Islet of Langerhans (tissue), 1 donor: ENCODE data around the gene SOAT1.

ENCODE experiments used
- FAIRE-seq: peaks from one replicate; lab custom pipeline; 2011; peaks lifted over from hg19 to GRCh38; lab: Jason Lieb, UNC

Gene SOAT1

DNA sequence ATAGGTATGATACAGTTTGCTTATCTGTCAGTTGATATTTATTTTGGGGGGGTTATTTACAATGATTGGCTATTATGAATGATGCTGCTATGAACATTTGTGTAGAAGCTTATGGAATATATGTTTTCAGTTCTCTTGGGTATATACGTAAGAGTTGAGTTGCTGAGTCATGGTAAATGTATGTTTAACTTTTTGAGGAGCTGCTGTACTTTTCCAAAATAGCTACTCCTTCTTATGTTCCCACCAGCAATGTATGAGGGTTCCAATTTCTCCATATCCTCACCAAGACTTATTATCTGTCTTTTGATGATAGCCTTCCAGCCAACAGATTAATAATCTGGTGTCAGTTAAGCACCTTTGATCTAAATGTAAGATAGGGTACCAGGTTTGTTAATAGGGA is 11.9 kb downstream of the SOAT1 start:
- FAIRE-seq = no peak

DNA sequence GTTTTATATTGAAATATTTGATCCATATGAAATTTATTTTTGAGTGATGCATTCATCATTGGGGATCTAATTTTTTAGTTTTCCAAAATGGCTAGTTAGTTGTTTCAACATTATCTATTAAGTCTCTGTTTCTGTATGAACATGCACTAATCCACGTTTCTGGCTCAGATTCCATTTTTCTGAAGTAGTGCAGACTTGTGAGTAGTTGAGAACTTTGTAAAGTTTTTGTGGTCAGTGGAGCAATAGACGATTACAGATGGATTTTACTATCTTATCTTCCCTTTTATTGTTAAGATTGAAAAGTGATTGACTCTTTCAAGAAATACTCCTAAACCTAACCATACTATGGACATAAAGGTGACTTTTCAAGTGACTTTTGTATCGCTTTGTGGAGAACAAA is 16.7 kb downstream of the SOAT1 start:
- no peak for FAIRE-seq

DNA sequence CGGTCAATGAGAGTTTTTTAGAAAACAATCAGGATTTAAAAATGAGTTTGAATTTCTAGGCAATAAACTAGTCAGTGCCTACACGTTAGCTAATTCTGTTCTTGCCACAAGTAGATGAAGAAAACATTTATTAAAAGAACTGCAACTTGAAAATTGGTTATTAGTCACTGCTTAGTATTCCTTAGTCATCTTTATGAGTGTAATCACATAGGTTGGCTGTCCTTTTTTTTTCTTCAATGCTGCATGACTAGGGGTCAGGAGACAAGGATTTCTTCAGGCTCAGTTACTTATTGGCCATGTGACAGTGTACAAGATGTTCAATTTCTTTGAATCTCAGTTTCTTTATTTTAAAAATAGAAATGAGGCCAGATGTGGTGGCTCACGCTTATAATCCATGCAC is 17.1 kb downstream of the SOAT1 start:
- no peak for FAIRE-seq

DNA sequence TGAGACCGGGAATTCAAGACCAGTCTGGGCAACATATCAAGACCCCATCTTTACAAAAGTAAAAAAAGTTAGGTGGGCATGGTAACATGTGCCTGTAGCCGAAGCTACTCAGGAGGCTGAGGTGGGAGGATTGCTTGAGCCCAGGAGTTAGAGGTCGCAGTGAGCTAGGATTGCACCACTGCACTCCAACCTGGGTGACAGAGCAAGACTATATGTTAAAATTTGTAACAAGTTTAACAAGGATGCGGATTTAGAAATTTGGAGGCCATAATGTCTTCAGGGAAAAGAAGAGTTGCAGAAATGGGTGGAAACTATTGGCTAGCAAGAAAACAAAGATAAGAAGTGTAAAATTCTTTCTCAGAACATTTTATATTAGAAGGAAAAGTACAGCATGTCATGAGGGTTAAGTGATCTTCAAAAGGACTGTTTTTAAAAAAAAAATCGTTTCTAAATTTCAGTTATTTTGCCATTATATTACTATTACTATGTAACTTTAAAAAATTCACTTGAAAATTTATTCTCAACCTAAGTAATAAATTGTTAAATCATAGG is 17.6 kb downstream of the SOAT1 start:
- no peak for FAIRE-seq

DNA sequence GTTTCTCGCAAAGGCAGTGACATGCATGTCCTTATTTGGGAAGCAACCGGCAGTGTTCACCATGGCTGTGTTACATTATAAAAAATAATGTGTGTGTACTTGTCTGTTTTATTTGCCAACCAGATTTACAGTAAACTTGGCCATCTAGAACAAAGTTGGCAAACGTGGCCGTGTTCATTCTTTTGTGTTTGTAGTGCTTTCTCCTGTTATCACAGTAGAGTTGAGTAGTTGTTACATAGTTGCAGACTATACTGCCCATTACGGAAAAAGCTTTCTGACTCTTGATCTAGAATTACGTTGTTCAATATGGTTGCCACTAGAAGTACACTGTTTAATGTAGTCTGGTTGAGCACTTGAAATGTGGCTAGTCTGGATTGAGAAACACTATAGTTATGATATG is 19.4 kb downstream of the SOAT1 start:
- FAIRE-seq = no peak

DNA sequence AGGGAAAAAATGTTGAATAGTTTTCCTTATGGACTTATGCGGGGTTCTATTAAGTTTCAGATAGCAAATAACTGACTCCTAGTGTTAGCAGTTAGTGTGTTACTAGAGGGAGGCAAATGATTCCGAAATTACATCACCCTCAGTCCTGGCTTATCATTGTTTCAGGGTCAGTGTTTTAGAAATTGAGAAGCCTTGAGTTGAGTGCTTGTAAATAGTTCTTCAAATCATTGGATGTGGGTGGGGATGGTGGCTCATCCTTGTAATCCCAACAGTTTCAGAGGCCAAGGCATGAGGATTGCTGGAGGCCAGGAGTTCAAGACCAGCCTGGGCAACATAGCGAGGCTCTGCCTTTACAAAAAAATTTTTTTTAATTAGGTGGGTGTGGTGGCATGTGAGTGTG is 21.3 kb downstream of the SOAT1 start:
- no peak for FAIRE-seq

DNA sequence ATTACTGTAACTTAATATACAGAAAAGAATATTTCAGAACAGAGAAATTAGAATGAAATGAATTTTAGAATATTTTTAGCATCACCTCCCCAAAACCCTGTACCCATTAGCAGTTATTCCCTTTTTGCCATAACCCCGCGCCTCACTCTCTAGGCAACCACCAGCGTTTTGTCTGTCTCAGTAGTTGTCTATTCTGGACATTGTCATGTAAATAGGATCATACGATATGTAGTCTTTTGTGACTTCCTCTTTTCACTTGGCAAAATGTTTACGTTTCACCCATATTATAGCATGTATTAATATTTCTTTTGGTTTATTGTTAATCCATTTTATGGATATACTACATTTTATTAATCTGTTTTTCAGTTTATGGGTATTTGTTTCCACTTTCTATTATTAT is 24.9 kb downstream of the SOAT1 start:
- FAIRE-seq = no peak

DNA sequence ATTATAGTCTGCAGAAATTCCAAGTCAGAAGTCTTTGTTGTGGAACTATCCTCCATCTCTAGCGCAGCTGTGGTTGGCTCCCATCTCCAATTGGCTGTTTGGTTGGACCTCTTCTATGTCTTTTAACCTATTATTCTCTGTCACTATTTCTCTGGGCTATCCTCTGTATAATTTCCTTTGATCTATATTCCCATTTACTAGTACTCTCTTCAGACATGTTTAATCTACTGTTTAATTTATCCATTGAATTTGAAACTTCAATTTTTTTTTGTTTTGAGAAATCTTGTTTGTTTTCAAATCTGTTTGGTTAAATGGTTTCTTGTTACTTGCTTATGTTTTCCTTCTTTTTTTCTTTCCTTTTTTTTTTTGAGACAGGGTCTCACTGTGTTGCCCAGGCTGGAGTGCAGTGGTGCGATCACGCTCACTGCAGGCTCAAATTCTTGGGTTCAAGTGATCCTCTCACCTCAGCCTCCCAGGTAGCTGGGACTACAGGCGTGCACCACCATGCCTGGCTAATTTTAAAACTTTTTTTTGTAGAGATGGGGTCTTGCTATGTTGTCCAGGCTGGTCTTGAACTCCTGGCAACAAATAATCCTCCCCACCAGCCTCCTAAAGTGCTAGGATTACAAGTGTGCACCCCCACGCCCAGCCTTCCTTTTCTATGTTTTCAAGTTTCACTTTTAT is 28.1 kb downstream of the SOAT1 start:
- FAIRE-seq = no peak

DNA sequence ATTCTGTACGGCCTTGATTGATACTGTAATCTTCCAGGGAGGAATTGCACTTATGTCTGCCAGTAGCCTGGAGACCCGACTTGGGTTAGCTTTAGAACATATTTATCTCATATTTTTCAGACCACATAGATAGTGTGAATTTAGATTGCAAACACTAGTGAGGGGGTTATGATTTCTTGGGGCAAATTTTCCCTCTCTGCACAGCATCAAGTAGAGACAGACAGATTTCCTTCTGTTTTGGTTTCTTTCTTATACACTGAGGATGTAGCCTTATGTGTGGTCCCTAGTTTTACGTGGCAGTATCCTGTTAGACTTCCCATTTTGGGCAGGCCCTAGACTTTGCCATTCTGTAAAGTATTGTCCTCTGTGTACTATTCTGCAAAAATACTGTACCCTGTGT is 29.0 kb downstream of the SOAT1 start:
- FAIRE-seq = no peak

DNA sequence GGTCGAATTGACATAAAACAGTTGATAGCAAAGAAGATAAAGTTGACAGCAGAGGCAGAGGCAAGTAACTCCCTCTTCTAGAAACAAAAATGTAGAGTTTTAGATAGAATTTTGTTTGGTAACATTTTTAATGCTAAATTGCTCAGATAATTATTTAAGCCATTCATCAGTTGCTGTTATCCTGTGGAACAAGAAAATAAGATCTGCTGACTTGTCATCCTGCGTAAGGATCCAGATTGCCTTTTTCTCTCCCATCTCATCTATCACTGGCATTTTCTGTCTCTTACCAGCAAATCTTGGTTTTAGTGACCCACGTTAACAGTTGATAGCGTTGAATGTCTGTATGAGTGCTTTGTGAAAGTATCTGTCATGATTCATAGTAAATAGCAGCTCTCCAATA is 29.8 kb downstream of the SOAT1 start:
- peak; percentile 36 for FAIRE-seq

DNA sequence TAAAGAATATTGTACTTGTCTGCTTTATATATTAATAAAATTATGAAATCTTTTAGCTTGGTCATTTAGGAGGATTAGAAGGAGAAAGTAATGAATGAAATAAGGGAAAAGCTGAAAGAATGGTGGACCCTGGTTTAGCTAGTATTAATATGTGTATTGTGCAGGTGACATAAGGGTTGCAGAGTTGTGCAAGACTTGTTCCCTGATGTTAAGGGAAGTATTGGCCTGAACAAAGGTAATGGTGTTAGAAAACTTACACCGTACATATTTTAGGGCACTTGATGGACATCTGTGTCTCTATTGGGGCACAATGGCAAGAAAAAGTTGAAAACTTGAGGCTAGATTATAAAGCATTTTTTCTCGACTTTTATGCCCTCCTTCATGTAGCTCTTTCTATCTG is 32.2 kb downstream of the SOAT1 start:
- no peak for FAIRE-seq

DNA sequence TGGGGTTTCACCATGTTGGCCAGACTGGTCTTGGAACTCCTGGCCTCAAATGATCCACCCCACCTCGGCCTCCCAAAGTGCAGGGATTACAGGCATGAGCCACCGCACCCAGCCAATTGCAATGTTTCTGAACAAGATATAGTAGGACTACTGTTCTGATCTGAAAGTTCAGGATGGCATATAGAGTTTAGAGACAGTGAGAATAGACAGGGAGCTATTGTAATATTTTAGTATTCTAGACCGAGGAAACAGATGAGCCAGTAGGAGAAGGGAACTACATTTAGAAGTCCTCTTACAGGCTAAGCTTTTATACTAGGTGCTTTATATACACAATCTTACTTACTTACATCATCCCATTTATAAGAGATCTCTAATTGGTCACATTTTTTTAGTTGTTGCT is 33.1 kb downstream of the SOAT1 start:
- no peak for FAIRE-seq

DNA sequence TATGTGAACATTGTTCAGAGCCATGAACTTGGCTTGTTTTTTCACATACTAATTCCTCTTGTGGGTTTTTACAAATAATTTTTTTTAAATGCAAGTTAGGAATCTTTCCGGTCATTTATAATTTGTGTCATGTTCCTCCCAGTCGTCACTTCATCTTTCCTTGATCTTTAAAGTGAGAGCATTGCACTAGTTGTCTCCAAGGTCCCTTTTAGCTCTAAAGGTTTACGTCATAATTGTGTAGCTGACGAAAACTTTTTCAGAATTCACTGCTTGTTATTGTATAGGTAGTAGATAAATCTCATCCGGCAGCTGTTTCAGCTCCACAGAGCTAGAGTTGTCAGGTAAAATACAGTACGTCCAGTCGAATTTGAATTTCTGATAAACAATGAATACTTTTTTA is 33.6 kb downstream of the SOAT1 start:
- no peak for FAIRE-seq

DNA sequence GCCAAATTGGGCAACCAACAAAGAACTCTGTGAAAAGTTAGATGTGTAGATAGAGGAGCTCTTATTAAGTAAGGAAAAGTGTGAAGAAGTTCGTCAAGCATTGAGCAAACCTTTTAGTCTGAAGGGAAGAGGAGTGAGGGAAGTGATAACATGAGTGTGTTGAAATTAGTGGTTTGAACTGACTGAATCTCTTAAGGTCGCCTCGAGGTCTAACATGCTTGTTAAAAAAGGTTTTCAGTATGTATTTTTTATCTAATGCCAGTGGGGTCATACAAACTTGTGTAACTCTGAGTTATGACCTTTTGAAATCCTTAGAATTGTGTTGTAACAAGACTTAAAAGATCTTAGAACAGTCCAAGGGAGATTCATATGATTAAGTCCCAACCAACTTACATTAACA is 34.1 kb downstream of the SOAT1 start:
- no peak for FAIRE-seq

DNA sequence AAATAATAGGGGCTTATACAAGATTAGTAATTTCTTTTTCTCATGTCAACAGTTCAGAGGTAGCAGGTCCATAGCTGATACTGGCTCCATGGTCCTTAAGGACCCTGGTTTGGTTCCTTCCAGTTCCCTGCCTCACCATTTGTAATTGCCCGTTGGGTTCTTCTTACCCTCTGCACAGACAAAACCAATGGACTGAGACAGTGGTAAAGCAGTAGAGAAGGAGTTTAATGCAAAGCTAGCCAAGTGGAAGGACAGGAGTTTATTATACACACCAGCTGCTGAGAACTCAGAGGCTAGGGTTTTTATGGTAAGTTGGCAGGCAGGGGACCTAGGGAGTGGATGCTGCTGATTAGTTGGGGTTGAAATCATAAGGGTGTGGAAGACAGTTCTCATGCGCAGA is 36.3 kb downstream of the SOAT1 start:
- no peak for FAIRE-seq

DNA sequence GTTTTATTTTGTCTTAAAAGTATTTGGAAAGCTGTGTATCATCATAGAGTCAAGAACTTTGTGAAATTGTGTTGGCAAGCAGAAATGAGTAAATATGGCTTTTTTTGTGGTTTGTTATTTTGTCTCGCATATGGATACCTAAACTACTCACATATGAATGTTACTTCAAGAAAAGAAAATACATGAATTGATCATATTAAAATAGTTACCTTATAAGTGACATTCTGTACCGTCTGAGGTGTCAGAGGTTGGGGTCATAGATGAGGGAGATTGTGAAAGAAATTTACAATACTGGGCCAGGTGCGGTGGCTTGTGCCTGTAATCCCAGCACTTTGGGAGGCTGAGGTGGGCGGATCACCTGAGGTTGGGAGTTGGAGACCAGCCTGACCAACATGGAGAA is 40.8 kb downstream of the SOAT1 start:
- FAIRE-seq = no peak

DNA sequence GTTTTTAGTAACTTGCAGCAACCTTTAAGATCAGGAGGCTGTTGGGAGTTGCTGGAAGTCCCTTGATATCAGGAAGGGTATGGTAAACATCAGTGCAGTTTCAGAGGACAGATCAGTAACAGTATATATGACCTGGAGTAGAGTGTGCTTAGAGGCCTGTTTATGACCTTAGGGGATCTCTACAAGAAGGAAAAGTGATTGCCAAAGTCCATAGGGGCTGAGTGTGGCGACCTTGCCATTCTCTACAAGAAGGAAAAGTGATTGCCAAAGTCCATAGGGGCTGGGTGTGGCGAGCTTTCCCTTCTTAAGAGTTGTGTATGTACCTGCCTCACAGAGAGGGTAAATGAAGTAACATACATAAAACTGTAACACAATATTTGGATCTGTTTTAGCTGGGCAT is 43.7 kb downstream of the SOAT1 start:
- FAIRE-seq = no peak

DNA sequence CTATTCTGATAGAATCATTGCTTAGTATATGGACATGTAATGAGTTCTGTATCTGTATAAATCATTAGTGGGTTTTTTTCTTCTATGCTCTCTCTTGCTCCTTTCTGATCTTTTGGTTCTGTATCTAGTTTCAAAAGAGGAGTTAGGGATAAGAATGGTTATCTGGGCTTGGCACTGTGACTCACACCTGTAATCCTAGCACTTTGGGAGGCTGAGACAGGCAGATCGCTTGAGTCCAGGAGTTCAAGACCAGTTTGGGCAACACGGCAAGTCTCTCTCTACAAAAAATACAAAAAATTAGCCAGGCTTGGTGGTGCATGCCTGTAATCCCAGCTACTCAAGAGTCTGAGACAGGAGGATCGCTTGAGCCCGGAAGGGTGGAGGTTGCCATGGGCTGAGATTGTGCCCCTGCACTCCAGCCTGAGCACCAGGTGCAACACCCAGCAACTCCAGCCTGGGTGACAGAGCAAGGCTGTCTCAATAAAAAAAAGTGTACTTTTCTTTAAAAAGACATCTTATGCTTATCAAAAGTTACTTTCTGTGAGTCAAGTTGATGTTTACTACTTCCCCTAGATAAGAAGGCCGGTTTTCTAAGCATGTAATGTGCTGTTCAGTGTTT is 44.5 kb downstream of the SOAT1 start:
- no peak for FAIRE-seq

DNA sequence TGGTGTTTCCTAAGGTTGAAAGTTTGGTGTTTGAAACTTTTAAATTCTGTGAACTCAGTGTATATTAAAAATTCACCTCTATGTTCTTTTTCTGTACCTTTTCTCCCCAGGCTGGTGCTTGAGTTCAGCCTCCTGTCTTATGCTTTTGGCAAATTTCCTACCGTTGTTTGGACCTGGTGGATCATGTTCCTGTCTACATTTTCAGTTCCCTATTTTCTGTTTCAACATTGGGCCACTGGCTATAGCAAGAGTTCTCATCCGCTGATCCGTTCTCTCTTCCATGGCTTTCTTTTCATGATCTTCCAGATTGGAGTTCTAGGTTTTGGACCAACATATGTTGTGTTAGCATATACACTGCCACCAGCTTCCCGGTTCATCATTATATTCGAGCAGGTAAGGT is 47.3 kb downstream of the SOAT1 start:
- no peak for FAIRE-seq

DNA sequence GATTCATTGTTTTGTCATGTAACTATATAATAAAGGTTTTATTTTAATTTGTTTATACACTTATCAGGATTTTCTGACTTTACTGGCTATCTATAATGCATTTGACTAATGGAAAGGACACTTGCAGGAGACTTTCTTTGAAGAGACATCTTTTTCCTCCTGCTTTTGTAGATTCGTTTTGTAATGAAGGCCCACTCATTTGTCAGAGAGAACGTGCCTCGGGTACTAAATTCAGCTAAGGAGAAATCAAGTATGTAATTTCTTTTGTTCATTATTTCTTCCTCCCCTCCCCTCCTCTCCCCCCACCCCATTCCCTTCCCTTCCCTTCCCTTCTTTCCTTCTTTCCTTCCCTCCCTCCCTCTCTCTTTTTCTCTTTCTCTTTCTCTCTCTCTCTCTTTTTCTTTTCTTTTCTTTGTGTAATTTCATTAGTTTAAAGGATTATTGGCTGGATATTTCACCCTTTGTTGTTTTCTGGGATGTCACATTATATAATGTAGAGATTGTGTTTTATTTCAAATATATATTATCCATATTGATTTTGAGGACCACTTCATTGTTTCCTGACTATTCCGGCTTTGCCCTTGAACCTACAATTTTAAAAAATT is 48.4 kb downstream of the SOAT1 start:
- FAIRE-seq = no peak

DNA sequence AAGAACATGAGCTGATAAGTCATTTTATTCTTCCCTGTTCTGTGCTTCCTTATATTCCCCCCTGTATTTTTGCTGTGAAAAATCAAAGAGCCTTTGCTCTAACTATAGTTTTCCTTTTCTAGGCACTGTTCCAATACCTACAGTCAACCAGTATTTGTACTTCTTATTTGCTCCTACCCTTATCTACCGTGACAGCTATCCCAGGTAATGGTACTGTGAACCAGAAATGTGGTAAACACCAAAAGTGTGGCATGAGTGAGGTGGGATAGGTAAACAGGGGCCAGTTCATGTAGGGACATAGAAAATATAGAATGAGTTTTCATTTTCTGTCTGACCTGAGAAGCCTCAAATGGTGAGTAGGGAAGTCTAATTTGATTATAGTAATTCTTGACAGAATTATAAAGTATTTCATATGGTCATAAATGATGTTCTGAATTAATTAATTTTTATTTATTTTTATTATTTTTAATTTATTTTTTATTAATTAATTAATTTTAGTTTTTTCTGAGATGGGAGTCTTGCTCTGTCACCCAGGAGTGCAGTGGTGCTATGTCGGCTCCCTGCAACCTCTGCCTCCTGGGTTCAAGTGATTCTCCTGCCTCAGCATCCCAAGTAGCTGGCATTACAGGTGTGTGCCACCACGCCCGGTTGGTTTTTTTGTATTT is 49.3 kb downstream of the SOAT1 start:
- FAIRE-seq = peak; percentile 89

DNA sequence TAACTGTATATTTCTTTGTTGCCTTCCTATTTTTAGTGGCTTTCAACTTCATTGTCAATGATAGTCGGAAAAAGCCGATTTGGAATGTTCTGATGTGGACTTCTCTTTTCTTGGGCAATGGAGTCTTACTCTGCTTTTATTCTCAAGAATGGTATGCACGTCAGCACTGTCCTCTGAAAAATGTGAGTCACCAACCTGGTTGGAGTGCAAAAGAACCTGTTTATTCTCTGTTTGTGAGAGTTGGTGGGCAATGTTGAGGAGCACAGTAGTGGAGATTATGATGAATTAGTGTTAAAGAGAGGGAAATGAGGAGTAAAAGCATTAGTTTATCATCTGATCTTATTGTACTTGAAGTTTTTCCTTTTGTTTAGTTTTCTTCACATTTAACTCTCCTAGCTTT is 57.7 kb downstream of the SOAT1 start:
- no peak for FAIRE-seq

DNA sequence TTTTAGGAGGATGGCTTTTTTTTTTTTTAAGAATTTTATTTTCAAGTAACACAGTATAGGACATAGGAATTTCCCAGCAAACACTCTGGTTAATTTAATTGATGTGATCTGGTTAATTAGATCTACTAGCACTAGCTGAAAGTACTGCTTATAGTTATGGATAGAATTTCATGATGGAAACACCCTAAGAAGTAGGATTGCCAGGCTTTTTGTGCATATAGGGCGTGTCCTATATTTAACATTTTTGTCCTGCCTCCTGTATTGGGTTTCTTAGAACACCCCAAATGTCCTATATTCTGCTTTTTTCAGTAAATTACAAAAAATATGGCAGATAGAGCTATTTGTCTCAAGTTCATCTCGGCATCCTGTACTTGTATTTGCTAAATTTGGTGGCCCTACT is 58.6 kb downstream of the SOAT1 start:
- no peak for FAIRE-seq
